HepG2 (cell line): ENCODE data around the gene AXDND1. TPM values are rescaled to one million over a fixed set of nuclear protein-coding genes. Genes with fewer than 3 reads are reported as not detected.

Experiments
- ARID4A ChIP-seq: sonication (generic); formaldehyde crosslinking; IDR thresholded peaks from 2 replicates; pipeline ENCODE4 v1.5.0; 2020; ENCODE audit warnings: mild to moderate bottlenecking, missing genetic modification reagents, borderline replicate concordance
- ATF6 ChIP-seq: sonication (generic); formaldehyde crosslinking; conservative IDR thresholded peaks from 2 replicates; pipeline ENCODE4 v1.4.0; 2020; ENCODE audit warnings: missing genetic modification reagents
- CCDC6 ChIP-seq: sonication (generic); formaldehyde crosslinking; IDR thresholded peaks from 2 replicates; pipeline ENCODE4 v1.8.1; 2022; ENCODE audit warnings: mild to moderate bottlenecking, missing genetic modification reagents, moderate library complexity
- FOXO4 ChIP-seq: sonication (generic); formaldehyde crosslinking; conservative IDR thresholded peaks from 2 replicates; pipeline ENCODE4 v1.8.1; 2023; ENCODE audit warnings: missing genetic modification reagents
- FOXP1 ChIP-seq, 2 experiments: fragments of 450-650 bp in 1 of 2; IDR thresholded peaks; 2 replicates each; pipeline ENCODE4 v1.6.1; 2017 to 2018; ENCODE audit warnings: antibody characterized with exemption in 1 of 2
- HNF1B ChIP-seq: sonication (generic); formaldehyde crosslinking; IDR thresholded peaks from 2 replicates; pipeline ENCODE4 v1.5.1; 2020; ENCODE audit warnings: mild to moderate bottlenecking, moderate library complexity, missing genetic modification reagents
- NRL ChIP-seq: sonication (generic); formaldehyde crosslinking; IDR thresholded peaks from 2 replicates; pipeline ENCODE4 v1.5.0; 2020; ENCODE audit warnings: missing genetic modification reagents, mild to moderate bottlenecking, moderate library complexity, borderline replicate concordance
- PLRG1 ChIP-seq: fragments of 450-650 bp; conservative IDR thresholded peaks from 2 replicates; pipeline ENCODE4 v1.6.1; 2016
- POLR2A ChIP-seq, 2 experiments: IDR thresholded peaks; 2 replicates each; pipeline ENCODE4 v1.6.1; 2011; ENCODE audit warnings: low read depth in 2 of 2, low read length in 2 of 2, mild to moderate bottlenecking in 1 of 2, moderate library complexity in 1 of 2; ENCODE audit not compliant: insufficient read depth in 1 of 2
- ZBTB34 ChIP-seq: sonication (generic); formaldehyde crosslinking; IDR thresholded peaks from 2 replicates; pipeline ENCODE4 v1.8.0; 2022; ENCODE audit warnings: mild to moderate bottlenecking, missing genetic modification reagents
- ZFP36L2 ChIP-seq: sonication (generic); formaldehyde crosslinking; IDR thresholded peaks from 2 replicates; pipeline ENCODE4 v1.4.0; 2020; ENCODE audit warnings: missing genetic modification reagents
- ZNF225 ChIP-seq: sonication (generic); formaldehyde crosslinking; IDR thresholded peaks from 2 replicates; pipeline ENCODE4 v1.4.0; 2020; ENCODE audit warnings: mild to moderate bottlenecking, missing genetic modification reagents
- ZNF251 ChIP-seq: sonication (generic); formaldehyde crosslinking; IDR thresholded peaks from 2 replicates; pipeline ENCODE4 v1.9.0; 2021; ENCODE audit warnings: mild to moderate bottlenecking, missing genetic modification reagents
- ZNF282 ChIP-seq: fragments of 450-650 bp; IDR thresholded peaks from 2 replicates; pipeline ENCODE4 v1.6.1; 2018; ENCODE audit not compliant: partially characterized antibody
- ZNF33B ChIP-seq: sonication (generic); formaldehyde crosslinking; IDR thresholded peaks from 2 replicates; pipeline ENCODE4 v1.5.1; 2020; ENCODE audit warnings: mild to moderate bottlenecking, missing genetic modification reagents
- ZNF704 ChIP-seq: sonication (generic); formaldehyde crosslinking; IDR thresholded peaks from 2 replicates; pipeline ENCODE4 v1.8.1; 2023; ENCODE audit warnings: mild to moderate bottlenecking, inconsistent platforms, moderate library complexity, missing genetic modification reagents, borderline replicate concordance
- polyA plus RNA-seq, 8 experiments: library from polyadenylated mRNA; depleted of rRNA in 3 of 8; stranded (reverse) in 7 of 8; unstranded in 1 of 8; fragments of >200 nt; fragmentation: Illumina TruSeq in 4 of 8; extraction: Trizol in 4 of 8; gene quantifications; 2 replicates each; pipeline versions ENCODE4 v1.2.1 to v1.2.3, GENCODE V29; 2011 to 2016; ENCODE audit warnings: low read depth in 4 of 8, missing spikeins in 1 of 8, mixed read lengths in 1 of 8; ENCODE audit not compliant: insufficient read depth in 1 of 8
- total RNA-seq, 5 experiments: library from RNA; depleted of rRNA; stranded (reverse); fragments of >200 nt; fragmentation: Illumina TruSeq; extraction: Trizol; gene quantifications; 2 replicates each; pipeline ENCODE4 v1.2.3, GENCODE V29; 2016; ENCODE audit warnings: low read depth in 1 of 5

The AXDND1 gene
- total and polyA plus RNA-seq, 2 of the 13 experiments (the other 11 are each of a cell fraction or from before 2014, with no cell fraction given): 0.15 to 0.40 TPM

- peak; percentile 97 for TF ChIP-seq ARID4A (CRISPR knock-in tag)
- TF ChIP-seq ZBTB34 (CRISPR knock-in tag): 0 out of 2 replicates have a peak, but pooled peaks have one; percentile 37
- TF ChIP-seq FOXO4 (CRISPR knock-in tag): no peak
- no peak; the same call in 1 of the 2 replicates for TF ChIP-seq NRL (CRISPR knock-in tag)
- TF ChIP-seq POLR2A (IDR thresholded peaks at IDR 0.05; ENCODE audit: insufficient read depth in 1 of 2, low read depth in 2 of 2, low read length in 2 of 2): peak; percentile 30 to 74; a peak in 2 of 4 replicates
- no peak for TF ChIP-seq PLRG1
- TF ChIP-seq ZNF33B (CRISPR knock-in tag): peak; percentile 23; the same call in 1 of the 2 replicates
- TF ChIP-seq CCDC6 (CRISPR knock-in tag): peak; percentile 61; the same call in 1 of the 2 replicates
- TF ChIP-seq ZFP36L2: no peak
- peak; percentile 75 for TF ChIP-seq HNF1B
- TF ChIP-seq FOXP1 (IDR thresholded peaks at IDR 0.05): no peak
- no peak for TF ChIP-seq FOXP1 (CRISPR knock-in tag; IDR thresholded peaks at IDR 0.05)
- no peak for TF ChIP-seq ZNF282
- peak; percentile 79; the same call in 1 of the 2 replicates for TF ChIP-seq ZNF704 (CRISPR knock-in tag)
- TF ChIP-seq ZNF251: no peak
- no peak for TF ChIP-seq ZNF225 (CRISPR knock-in tag)
- TF ChIP-seq ATF6 (CRISPR knock-in tag): no peak
Observed at GRCh38 chr1:179365342-179366092, at the start of gene AXDND1 (continued).
